Trophoblast cell (in vitro differentiated cells and primary cell): Measurements from ENCODE around the gene RAP1GAP.

ENCODE experiments used
- DNase-seq, 2 donors: peaks; one replicate each; pipeline ENCODE4 v3.0.0-alpha.2; 2016
- H2AFZ ChIP-seq: 2 replicates; pipeline ENCODE4 v1.6.1; 2013; ENCODE audit warnings: low read length, moderate library complexity, mild to moderate bottlenecking; ENCODE audit not compliant: insufficient read depth, poor library complexity
- H2AK5ac ChIP-seq: 2 replicates; pipeline ENCODE4 v1.6.1; 2013; ENCODE audit warnings: mild to moderate bottlenecking, low read length
- H2BK120ac ChIP-seq: 2 replicates; pipeline ENCODE4 v1.6.1; 2013; ENCODE audit warnings: low read length, mild to moderate bottlenecking, moderate library complexity; ENCODE audit not compliant: insufficient read depth, poor library complexity
- H2BK12ac ChIP-seq: 2 replicates; pipeline ENCODE4 v1.6.1; 2013; ENCODE audit warnings: mild to moderate bottlenecking, low read length, moderate library complexity
- H2BK5ac ChIP-seq: 2 replicates; pipeline ENCODE4 v1.6.1; 2013; ENCODE audit warnings: low read length, low read depth, moderate library complexity, mild to moderate bottlenecking; ENCODE audit not compliant: poor library complexity
- H3K14ac ChIP-seq: 2 replicates; pipeline ENCODE4 v1.6.1; 2013; ENCODE audit warnings: mild to moderate bottlenecking, low read length
- H3K18ac ChIP-seq: 2 replicates; pipeline ENCODE4 v1.6.1; 2013; ENCODE audit warnings: mild to moderate bottlenecking, low read length
- H3K23ac ChIP-seq: 2 replicates; pipeline ENCODE4 v1.6.1; 2013; ENCODE audit warnings: low read length
- H3K27ac ChIP-seq: 2 replicates; pipeline ENCODE4 v1.5.1; 2013; ENCODE audit warnings: low read depth, mild to moderate bottlenecking, inconsistent platforms, low read length, moderate library complexity
- H3K27me3 ChIP-seq: 2 replicates; pipeline ENCODE4 v1.6.1; 2013; ENCODE audit warnings: inconsistent platforms, mild to moderate bottlenecking, low read length, moderate library complexity; ENCODE audit not compliant: insufficient read depth
- H3K36me3 ChIP-seq, 2 experiments: 1 replicate in 1 of 2; 2 replicates in 1 of 2; pipeline ENCODE4 v1.6.1; 2013; ENCODE audit warnings: low read length in 2 of 2, mild to moderate bottlenecking in 2 of 2, moderate library complexity in 1 of 2; ENCODE audit not compliant: insufficient read depth in 2 of 2, control insufficient read depth in 1 of 2
- H3K4ac ChIP-seq: 2 replicates; pipeline ENCODE4 v1.6.1; 2013; ENCODE audit warnings: low read depth, mild to moderate bottlenecking, low read length, moderate library complexity
- H3K4me1 ChIP-seq, 2 experiments: 1 replicate in 1 of 2; 2 replicates in 1 of 2; pipeline ENCODE4 v1.6.1; 2013; ENCODE audit warnings: low read length in 2 of 2, mild to moderate bottlenecking in 2 of 2, moderate library complexity in 1 of 2; ENCODE audit not compliant: insufficient read depth in 2 of 2, control insufficient read depth in 1 of 2
- H3K4me2 ChIP-seq: 2 replicates; pipeline ENCODE4 v1.6.1; 2013; ENCODE audit warnings: inconsistent platforms, mild to moderate bottlenecking, low read length, moderate library complexity
- H3K4me3 ChIP-seq: 2 replicates; pipeline ENCODE4 v1.5.1; 2013; ENCODE audit warnings: mild to moderate bottlenecking, low read depth, low read length, inconsistent platforms
- H3K79me1 ChIP-seq: one replicate; pipeline ENCODE4 v1.6.1; 2013; ENCODE audit warnings: low read length
- H3K79me2 ChIP-seq: 2 replicates; pipeline ENCODE4 v1.6.1; 2013; ENCODE audit warnings: low read length, mild to moderate bottlenecking; ENCODE audit not compliant: control insufficient read depth, insufficient read depth, poor library complexity
- H3K9ac ChIP-seq: 2 replicates; pipeline ENCODE4 v1.6.1; 2013; ENCODE audit warnings: mild to moderate bottlenecking, low read length
- H3K9me3 ChIP-seq: 2 replicates; pipeline ENCODE4 v1.6.1; 2013; ENCODE audit warnings: low read depth, mild to moderate bottlenecking, control low read depth, inconsistent platforms, low read length; ENCODE audit not compliant: insufficient read depth
- H4K12ac ChIP-seq: 2 replicates; pipeline ENCODE4 v1.6.1; 2013; ENCODE audit warnings: low read depth, mild to moderate bottlenecking, low read length, moderate library complexity
- H4K8ac ChIP-seq: 2 replicates; pipeline ENCODE4 v1.6.1; 2013; ENCODE audit warnings: low read depth, mild to moderate bottlenecking, low read length, moderate library complexity
- H4K91ac ChIP-seq: one replicate; pipeline ENCODE4 v1.6.1; 2013; ENCODE audit warnings: low read depth, mild to moderate bottlenecking, low read length, moderate library complexity
- WGBS: extraction: QIAGEN DNeasy Blood & Tissue Kit; methylation state at CpG from one replicate; pipeline ENCODE4 v1.1.7; 2013; ENCODE audit warnings: missing lambda C conversion rate; ENCODE audit not compliant: insufficient read length, insufficient coverage; ENCODE audit errors: extremely low coverage; 5-methylcytosine and 5-hydroxymethylcytosine counted together

The RAP1GAP gene

DNA sequence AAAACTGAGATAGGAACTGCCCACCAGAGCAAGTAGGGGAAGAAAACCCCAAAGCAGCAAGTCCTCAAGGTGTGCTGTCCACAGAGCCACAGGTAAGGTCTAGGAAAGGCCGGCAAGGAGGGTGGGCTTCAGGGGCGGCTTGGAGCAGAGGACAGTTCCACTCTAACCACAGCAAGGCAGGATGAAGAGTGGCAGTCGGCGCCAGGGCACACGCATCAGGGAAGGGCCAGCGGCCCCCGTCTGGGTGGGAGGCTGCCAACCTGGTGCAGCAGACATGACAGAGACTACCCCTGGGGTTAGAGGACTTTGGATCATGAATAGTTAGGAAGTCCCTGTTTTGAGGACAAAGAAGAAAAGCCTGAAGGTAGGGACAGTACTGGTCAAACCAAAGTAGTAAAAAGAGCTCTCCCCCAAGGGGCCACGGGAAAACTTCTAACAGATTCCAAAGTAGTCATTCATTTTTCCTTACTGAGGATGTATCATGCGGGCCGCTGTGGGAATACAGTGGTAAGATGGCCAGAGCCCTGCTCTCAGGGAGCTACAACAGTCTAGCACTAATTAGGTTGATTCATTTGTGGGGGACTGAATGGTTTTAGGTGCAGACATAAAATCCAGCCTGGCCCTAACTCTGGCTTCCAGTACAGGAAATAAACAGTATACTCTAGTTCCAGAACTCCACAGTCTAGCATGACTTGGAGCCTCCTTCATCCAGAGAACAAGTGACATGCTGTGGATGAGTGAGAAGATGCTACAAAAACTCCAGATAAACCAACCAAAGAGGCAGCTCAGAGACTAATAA lies 3.5 kb upstream of the RAP1GAP start:
- peaks cover 0 to 3% of the 10 kb centered on the region in 2 experiments for H3K36me3 ChIP-seq
- WGBS = no CpG with 5 or more reads among the region's 10 CpGs
- H3K27ac ChIP-seq = no peak overlapping the region
- no peak overlapping the region for H2BK5ac ChIP-seq
- peaks cover 2% of the 10 kb centered on the region for H3K79me2 ChIP-seq
- no peak overlapping the region for H4K12ac ChIP-seq
- no peak overlapping the region for H3K14ac ChIP-seq
- peaks cover 5% of the 10 kb centered on the region for H3K9me3 ChIP-seq
- DNase-seq = peak; percentile 44 to 63
- H2BK12ac ChIP-seq = no peak overlapping the region
- H3K4me2 ChIP-seq = no peak overlapping the region
- H4K91ac ChIP-seq = no peak overlapping the region
- no peak overlapping the region for H3K18ac ChIP-seq
- no peak overlapping the region for H2AK5ac ChIP-seq
- H3K79me1 ChIP-seq = peaks cover 3% of the 10 kb centered on the region
- H3K4me1 ChIP-seq = peaks cover 2 to 14% of the 10 kb centered on the region in 2 experiments
- no peak overlapping the region for H3K4me3 ChIP-seq
- H2BK120ac ChIP-seq = no peak overlapping the region
- H3K23ac ChIP-seq = no peak overlapping the region
- no peak overlapping the region for H3K4ac ChIP-seq
- H4K8ac ChIP-seq = no peak overlapping the region
- peaks cover 11% of the 10 kb centered on the region for H3K27me3 ChIP-seq
- no peak overlapping the region for H3K9ac ChIP-seq
- no peak overlapping the region for H2AFZ ChIP-seq

DNA sequence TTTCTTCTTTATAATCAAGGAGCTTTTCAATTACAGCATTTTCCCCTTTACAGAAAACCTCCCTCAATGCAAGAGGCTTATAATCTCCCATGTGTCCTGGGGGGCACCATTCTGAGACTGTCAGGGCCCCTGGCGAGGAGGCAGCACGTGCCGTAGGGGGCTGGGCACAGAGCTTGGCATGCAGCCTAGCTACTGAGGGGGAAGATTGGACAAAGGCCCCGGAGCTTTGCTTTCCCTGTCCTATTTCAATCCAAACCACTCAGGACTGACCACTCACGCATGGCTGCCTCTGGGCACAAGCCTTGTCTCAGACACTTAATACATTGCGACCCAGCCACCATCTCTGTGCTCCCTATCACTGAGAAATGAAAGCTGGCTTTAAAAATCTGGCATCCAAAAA lies 2.8 kb upstream of the RAP1GAP start:
- peaks cover 11% of the 10 kb centered on the region for H3K27me3 ChIP-seq
- peaks cover 5% of the 10 kb centered on the region for H3K9me3 ChIP-seq
- H4K8ac ChIP-seq = no peak overlapping the region
- H3K79me2 ChIP-seq = peaks cover 2% of the 10 kb centered on the region
- no peak for DNase-seq
- H4K91ac ChIP-seq = no peak overlapping the region
- no peak overlapping the region for H3K18ac ChIP-seq
- H3K4me2 ChIP-seq = no peak overlapping the region
- H3K4me1 ChIP-seq = peaks cover 2 to 14% of the 10 kb centered on the region in 2 experiments
- H2AFZ ChIP-seq = no peak overlapping the region
- WGBS = no CpG with 5 or more reads among the region's 6 CpGs
- peaks cover 3% of the 10 kb centered on the region for H3K79me1 ChIP-seq
- no peak overlapping the region for H3K4me3 ChIP-seq
- H2BK120ac ChIP-seq = no peak overlapping the region
- no peak overlapping the region for H3K27ac ChIP-seq
- no peak overlapping the region for H3K9ac ChIP-seq
- no peak overlapping the region for H3K14ac ChIP-seq
- no peak overlapping the region for H4K12ac ChIP-seq
- no peaks in the 10 kb centered on the region for H3K36me3 ChIP-seq
- H3K23ac ChIP-seq = no peak overlapping the region
- no peak overlapping the region for H2BK5ac ChIP-seq
- H2AK5ac ChIP-seq = no peak overlapping the region
- no peak overlapping the region for H2BK12ac ChIP-seq
- H3K4ac ChIP-seq = no peak overlapping the region

GRCh38 chr1:21670956-21671902 lies 2.1 kb upstream of the RAP1GAP start:
- Histone ChIP-seq H2BK120ac (no peak overlapping the region), H4K12ac (no peak overlapping the region), H3K79me1 (peaks cover 3% of the 10 kb centered on the region), H3K9me3 (peaks cover 5% of the 10 kb centered on the region), H3K23ac (no peak overlapping the region), H4K8ac (no peak overlapping the region), H3K4me3 (no peak overlapping the region), H3K4ac (no peak overlapping the region), H2BK12ac (no peak overlapping the region), H3K27ac (no peak overlapping the region), H3K4me1 (peaks cover 2 to 14% of the 10 kb centered on the region in 2 experiments), H3K9ac (no peak overlapping the region), H3K18ac (no peak overlapping the region), H3K14ac (no peak overlapping the region), H3K79me2 (peaks cover 2% of the 10 kb centered on the region), H2BK5ac (no peak overlapping the region), H3K4me2 (no peak overlapping the region), H2AFZ (no peak overlapping the region), H2AK5ac (no peak overlapping the region), H4K91ac (no peak overlapping the region), H3K27me3 (peaks cover 11% of the 10 kb centered on the region), H3K36me3 (no peaks in the 10 kb centered on the region)
- no CpG with 5 or more reads among the region's 11 CpGs for WGBS
- no peak for DNase-seq

DNA sequence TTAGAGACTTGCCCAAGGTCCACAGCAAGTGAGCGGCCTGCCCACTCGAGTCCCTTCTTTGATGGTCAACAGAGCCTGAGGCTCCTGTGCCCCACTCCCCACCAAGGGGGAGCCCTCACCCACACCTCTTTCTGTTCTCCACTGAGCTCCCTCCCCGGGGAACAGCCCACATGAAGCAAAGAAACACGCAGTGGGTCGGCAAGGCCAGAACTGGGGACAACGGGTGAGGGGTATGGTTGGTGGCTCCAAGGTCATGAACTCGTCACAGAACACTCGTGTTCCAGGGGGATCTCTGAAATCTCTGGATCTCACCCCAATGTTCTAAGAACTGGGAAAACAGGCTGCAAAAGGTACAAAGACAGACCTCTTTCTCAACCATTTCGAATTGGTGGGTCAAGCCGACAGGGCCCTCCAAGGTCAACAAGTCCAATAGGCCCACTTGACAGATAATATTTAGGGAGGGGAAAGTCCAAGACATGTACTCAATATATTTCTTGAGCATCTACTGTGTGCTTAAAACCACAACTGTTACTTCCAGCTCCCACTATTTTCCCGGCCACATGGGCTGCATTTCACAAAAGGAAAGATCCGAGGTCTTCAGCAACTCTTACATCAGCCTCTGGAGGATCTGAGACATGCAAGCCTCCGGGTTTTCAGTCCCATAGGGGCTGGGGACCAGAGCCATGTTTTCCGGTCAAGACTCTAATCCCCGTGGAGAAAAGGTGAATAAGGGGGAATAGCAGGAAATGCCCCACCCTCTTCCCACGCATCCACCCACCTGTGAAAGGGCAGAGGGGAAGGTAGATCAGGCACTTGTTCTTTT lies 1.1 kb upstream of the RAP1GAP start:
- no CpG with 5 or more reads among the region's 16 CpGs for WGBS
- no peak overlapping the region for H3K14ac ChIP-seq

More for the DNA sequence above, 1.1 kb upstream of the RAP1GAP start:
- Histone ChIP-seq H2BK120ac (no peak overlapping the region), H3K9ac (no peak overlapping the region), H4K8ac (no peak overlapping the region), H2AK5ac (no peak overlapping the region), H3K4ac (no peak overlapping the region), H3K79me1 (peaks cover 3% of the 10 kb centered on the region), H2BK12ac (no peak overlapping the region), H3K27me3 (peaks cover 11% of the 10 kb centered on the region), H3K9me3 (peaks cover 5% of the 10 kb centered on the region), H3K36me3 (no peaks in the 10 kb centered on the region), H3K4me2 (peak overlapping the region; percentile 68), H4K91ac (no peak overlapping the region), H3K27ac (no peak overlapping the region), H3K4me3 (no peak overlapping the region), H3K18ac (no peak overlapping the region), H3K23ac (no peak overlapping the region), H2AFZ (no peak overlapping the region), H2BK5ac (no peak overlapping the region), H3K4me1 (peaks cover 2 to 14% of the 10 kb centered on the region in 2 experiments), H4K12ac (peak overlapping the region; percentile 60), H3K79me2 (peaks cover 2% of the 10 kb centered on the region)
- no peak for DNase-seq
